Fibroblast of lung (primary cell): ENCODE measurements around the gene NAV1.

Experiments used
- CTCF ChIP-seq, 2 donors: IDR thresholded peaks in 1 of 2; conservative IDR thresholded peaks in 1 of 2; 1 replicate in 1 of 2; 2 replicates in 1 of 2; pipeline ENCODE4 v1.5.1; 2011 to 2012; ENCODE audit warnings: low read length in 2 of 2, control low read depth in 1 of 2, inconsistent platforms in 1 of 2, low read depth in 1 of 2, mild to moderate bottlenecking in 1 of 2
- EZH2 ChIP-seq: IDR thresholded peaks from 2 replicates; pipeline ENCODE4 v1.5.1; 2012; ENCODE audit warnings: low read length, control low read depth, mild to moderate bottlenecking; ENCODE audit errors: missing control alignments

- TF ChIP-seq CTCF (conservative IDR thresholded peaks at IDR 0.05 in 1 of 2, IDR thresholded peaks at IDR 0.05 in 1 of 2; ENCODE audit: low read depth in 1 of 2, low read length in 2 of 2) (no peak), EZH2 (no peak)
Measured at GRCh38 chr1:201539561-201540431, 869 bp downstream of the NAV1 start.
